DND-41 (cell line): Measurements from ENCODE around the gene CRELD1.

Experiments used
- ATAC-seq: fragments of 200-7000 bp; cut with Tn5 transposase; 3 replicates; pipeline ENCODE4 v1.9.1; 2021; ENCODE audit warnings: low read depth; ENCODE audit not compliant: insufficient read depth
- DNase-seq: peaks from one replicate; pipeline ENCODE4 v3.0.0-alpha.2; 2020
- H2AFZ ChIP-seq: 2 replicates; pipeline ENCODE4 v1.6.0; 2012; ENCODE audit warnings: low read depth, low read length
- H3K27ac ChIP-seq: 2 replicates; pipeline ENCODE4 v1.5.1; 2012; ENCODE audit warnings: low read length, inconsistent platforms
- H3K27me3 ChIP-seq: fragments of 200-600 bp; sonication (generic); 2 replicates; pipeline ENCODE4 v1.6.0; 2012; ENCODE audit warnings: low read length, mild to moderate bottlenecking, inconsistent platforms; ENCODE audit not compliant: insufficient read depth, poor library complexity
- H3K36me3 ChIP-seq: 2 replicates; pipeline ENCODE4 v1.5.1; 2012; ENCODE audit warnings: low read length, inconsistent platforms; ENCODE audit not compliant: insufficient read depth
- H3K4me1 ChIP-seq: 2 replicates; pipeline ENCODE4 v1.5.1; 2012; ENCODE audit warnings: mild to moderate bottlenecking, low read length; ENCODE audit not compliant: insufficient read depth
- H3K4me2 ChIP-seq: 2 replicates; pipeline ENCODE4 v1.6.0; 2012; ENCODE audit warnings: mild to moderate bottlenecking, moderate library complexity, low read length, inconsistent platforms; ENCODE audit not compliant: insufficient read depth
- H3K4me3 ChIP-seq, 2 experiments: fragments of 200-600 bp in 1 of 2; shearing (Covaris generic) in 1 of 2; 2 replicates each; pipeline ENCODE4 v1.5.1; 2012 to 2016; ENCODE audit warnings: inconsistent platforms in 2 of 2, low read length in 2 of 2, mild to moderate bottlenecking in 2 of 2, low read depth in 1 of 2, moderate library complexity in 1 of 2
- H3K79me2 ChIP-seq: 2 replicates; pipeline ENCODE4 v1.6.0; 2012; ENCODE audit warnings: low read length, inconsistent platforms; ENCODE audit not compliant: insufficient read depth
- H3K9ac ChIP-seq: 2 replicates; pipeline ENCODE4 v1.6.0; 2012; ENCODE audit warnings: low read depth, mild to moderate bottlenecking, inconsistent platforms, low read length, moderate library complexity
- H3K9me3 ChIP-seq: 2 replicates; pipeline ENCODE4 v1.5.1; 2012; ENCODE audit warnings: low read length, moderate library complexity, mild to moderate bottlenecking, inconsistent platforms; ENCODE audit not compliant: insufficient read depth, severe bottlenecking
- H4K20me1 ChIP-seq: 2 replicates; pipeline ENCODE4 v1.6.0; 2012; ENCODE audit warnings: low read length; ENCODE audit not compliant: insufficient read depth
- EZH2 ChIP-seq: IDR thresholded peaks from 3 replicates; pipeline ENCODE4 v1.6.1; 2012; ENCODE audit warnings: borderline replicate concordance, low read depth, mild to moderate bottlenecking, moderate library complexity, low read length, inconsistent platforms; ENCODE audit not compliant: severe bottlenecking
- TF ChIP-seq, protein P1 (sequence below): IDR thresholded peaks from 2 replicates; pipeline ENCODE4 v1.5.1; 2012; ENCODE audit warnings: borderline replicate concordance, low read length, moderate library complexity, mild to moderate bottlenecking; ENCODE audit not compliant: poor library complexity, severe bottlenecking; ENCODE audit errors: extremely low read depth

Gene CRELD1

DNA sequence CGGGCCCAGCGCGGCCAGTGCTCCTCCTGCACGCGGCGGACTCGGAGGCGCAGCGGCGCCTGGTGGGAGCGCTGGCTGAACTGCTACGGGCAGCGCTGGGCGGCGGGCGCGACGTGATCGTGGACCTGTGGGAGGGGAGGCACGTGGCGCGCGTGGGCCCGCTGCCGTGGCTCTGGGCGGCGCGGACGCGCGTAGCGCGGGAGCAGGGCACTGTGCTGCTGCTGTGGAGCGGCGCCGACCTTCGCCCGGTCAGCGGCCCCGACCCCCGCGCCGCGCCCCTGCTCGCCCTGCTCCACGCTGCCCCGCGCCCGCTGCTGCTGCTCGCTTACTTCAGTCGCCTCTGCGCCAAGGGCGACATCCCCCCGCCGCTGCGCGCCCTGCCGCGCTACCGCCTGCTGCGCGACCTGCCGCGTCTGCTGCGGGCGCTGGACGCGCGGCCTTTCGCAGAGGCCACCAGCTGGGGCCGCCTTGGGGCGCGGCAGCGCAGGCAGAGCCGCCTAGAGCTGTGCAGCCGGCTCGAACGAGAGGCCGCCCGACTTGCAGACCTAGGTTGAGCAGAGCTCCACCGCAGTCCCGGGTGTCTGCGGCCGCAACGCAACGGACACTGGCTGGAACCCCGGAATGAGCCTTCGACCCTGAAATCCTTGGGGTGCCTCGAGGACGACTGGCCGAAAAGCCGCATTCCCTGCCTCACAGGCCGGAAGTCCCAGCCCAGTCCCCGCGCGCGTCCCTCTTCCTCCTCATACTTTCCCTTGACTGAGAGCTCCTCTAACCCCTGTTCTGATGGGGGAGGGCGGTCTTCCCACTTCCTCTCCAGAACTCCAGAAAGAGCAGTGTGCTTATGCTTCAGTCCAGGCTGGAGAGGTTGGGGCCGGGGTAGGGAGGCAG is 18.1 kb upstream of the CRELD1 start:
- ATAC-seq (peak; percentile 39), DNase-seq (no peak)
- no peak overlapping the region for H3K27ac ChIP-seq
- peaks cover 6% of the 10 kb centered on the region for H3K27me3 ChIP-seq
- no peaks in the 10 kb centered on the region for H4K20me1 ChIP-seq
- peak overlapping the region; percentile 35; the same call in 1 of the 2 replicates for H3K9ac ChIP-seq
- peak overlapping the region; percentile 53 for H2AFZ ChIP-seq
- H3K9me3 ChIP-seq = no peaks in the 10 kb centered on the region
- no peaks in the 10 kb centered on the region for H3K36me3 ChIP-seq
- H3K4me3 ChIP-seq = peak overlapping the region in 1 of 2 experiments; percentile 31; a peak in 2 of 4 replicates
- peak overlapping the region; percentile 61 for H3K4me2 ChIP-seq
- H3K79me2 ChIP-seq = no peaks in the 10 kb centered on the region
- H3K4me1 ChIP-seq = peaks cover 21% of the 10 kb centered on the region
- TF ChIP-seq, protein P1, sequence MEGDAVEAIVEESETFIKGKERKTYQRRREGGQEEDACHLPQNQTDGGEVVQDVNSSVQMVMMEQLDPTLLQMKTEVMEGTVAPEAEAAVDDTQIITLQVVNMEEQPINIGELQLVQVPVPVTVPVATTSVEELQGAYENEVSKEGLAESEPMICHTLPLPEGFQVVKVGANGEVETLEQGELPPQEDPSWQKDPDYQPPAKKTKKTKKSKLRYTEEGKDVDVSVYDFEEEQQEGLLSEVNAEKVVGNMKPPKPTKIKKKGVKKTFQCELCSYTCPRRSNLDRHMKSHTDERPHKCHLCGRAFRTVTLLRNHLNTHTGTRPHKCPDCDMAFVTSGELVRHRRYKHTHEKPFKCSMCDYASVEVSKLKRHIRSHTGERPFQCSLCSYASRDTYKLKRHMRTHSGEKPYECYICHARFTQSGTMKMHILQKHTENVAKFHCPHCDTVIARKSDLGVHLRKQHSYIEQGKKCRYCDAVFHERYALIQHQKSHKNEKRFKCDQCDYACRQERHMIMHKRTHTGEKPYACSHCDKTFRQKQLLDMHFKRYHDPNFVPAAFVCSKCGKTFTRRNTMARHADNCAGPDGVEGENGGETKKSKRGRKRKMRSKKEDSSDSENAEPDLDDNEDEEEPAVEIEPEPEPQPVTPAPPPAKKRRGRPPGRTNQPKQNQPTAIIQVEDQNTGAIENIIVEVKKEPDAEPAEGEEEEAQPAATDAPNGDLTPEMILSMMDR = no peak
- TF ChIP-seq EZH2 = peak; percentile 58

DNA sequence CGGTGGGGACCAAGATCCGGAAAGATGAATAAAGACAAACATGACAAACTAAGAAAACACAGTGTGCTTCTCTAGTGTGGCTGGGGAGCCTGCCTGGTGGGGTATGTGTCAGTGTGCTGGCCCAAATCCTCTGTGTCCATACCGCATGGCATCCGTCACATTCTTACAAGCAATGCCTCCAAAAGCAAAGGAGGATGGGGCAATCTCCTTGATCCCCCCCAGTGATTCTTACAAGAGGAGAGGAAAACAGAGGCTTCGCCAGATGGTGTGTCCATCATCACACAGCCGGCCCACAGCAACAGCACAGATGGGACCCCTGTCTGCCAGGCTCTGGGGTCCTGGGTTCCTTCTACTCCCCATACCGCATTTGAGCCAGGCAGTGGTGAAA is 17.3 kb upstream of the CRELD1 start:
- Histone ChIP-seq H3K4me1 (peaks cover 21% of the 10 kb centered on the region), H3K9me3 (no peaks in the 10 kb centered on the region), H2AFZ (peak overlapping the region; percentile 66), H3K27me3 (peaks cover 6% of the 10 kb centered on the region), H3K9ac (peak overlapping the region; percentile 43; the same call in 1 of the 2 replicates), H4K20me1 (no peaks in the 10 kb centered on the region), H3K4me2 (peak overlapping the region; percentile 62), H3K27ac (no peak overlapping the region), H3K36me3 (no peaks in the 10 kb centered on the region), H3K79me2 (no peaks in the 10 kb centered on the region), H3K4me3 (peak overlapping the region in 1 of 2 experiments; percentile 50; a peak in 2 of 4 replicates)
- no peak for DNase-seq
- no peak for TF ChIP-seq EZH2
- TF ChIP-seq, protein P1 = no peak
- ATAC-seq = peak; percentile 4; the same call in 1 of the 3 replicates

DNA sequence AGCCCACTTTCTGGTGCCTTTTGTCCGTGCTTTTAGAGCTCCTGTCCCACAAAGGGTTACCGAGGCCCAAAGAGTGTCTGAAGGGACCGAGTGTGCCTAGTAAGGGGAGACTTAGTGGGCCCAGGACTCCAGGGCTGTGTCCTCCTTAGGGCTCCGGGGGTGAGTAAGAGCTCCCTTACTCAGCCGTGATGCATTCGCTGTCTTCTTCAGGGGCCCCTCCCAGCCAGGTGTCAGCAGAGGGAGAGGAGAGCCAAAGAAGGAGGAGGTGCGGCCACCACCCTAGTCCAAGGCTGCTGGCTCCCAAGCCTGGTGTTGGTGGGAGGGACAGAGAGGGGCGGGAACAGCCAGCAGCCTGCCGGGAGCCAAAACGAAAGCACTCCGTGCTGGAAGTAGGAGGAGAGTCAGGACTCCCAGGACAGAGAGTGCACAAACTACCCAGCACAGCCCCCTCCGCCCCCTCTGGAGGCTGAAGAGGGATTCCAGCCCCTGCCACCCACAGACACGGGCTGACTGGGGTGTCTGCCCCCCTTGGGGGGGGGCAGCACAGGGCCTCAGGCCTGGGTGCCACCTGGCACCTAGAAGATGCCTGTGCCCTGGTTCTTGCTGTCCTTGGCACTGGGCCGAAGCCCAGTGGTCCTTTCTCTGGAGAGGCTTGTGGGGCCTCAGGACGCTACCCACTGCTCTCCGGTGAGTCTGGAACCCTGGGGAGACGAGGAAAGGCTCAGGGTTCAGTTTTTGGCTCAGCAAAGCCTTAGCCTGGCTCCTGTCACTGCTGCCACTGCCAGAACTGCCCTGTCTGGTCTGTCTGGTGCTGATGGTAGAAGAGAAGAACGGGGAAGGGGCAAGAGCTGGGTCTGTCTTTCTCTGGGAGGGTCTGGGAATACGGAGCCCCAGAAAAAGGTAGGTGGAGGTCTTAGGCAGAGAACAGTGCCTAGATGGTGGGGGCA is 16.6 kb upstream of the CRELD1 start, which contains the start of gene IL17RC:
TSS of gene IL17RC (plus strand) at position 365 of the 947 bp plus-strand sequence. CDS start at position 583, 218 bp downstream.
- no peak for TF ChIP-seq EZH2
- TF ChIP-seq, protein P1 = no peak
- Histone ChIP-seq H4K20me1 (no peaks in the 10 kb centered on the region), H3K9me3 (no peaks in the 10 kb centered on the region), H3K27ac (peak within 1 kb of the TSS; percentile 18; the same call in 1 of the 2 replicates), H3K4me1 (peaks cover 21% of the 10 kb centered on the region), H3K9ac (peak within 1 kb of the TSS; percentile 43), H3K79me2 (no peaks in the 10 kb centered on the region), H3K4me3 (peak within 1 kb of the TSS in 1 of 2 experiments; percentile 50; a peak in 2 of 4 replicates), H2AFZ (peak within 1 kb of the TSS; percentile 66), H3K27me3 (peaks cover 6% of the 10 kb centered on the region), H3K36me3 (no peaks in the 10 kb centered on the region), H3K4me2 (peak within 1 kb of the TSS; percentile 62)
- DNase-seq (peak; percentile 63), ATAC-seq (peak; percentile 81)
